Stimulated activated effector memory CD8-positive, alpha-beta T cell treated with anti-CD3 and anti-CD28 coated beads, Interleukin-12 subunit alpha, Interleukin-12 subunit beta, amount 100 ng/mL, for 72 hours (primary cell): ENCODE results near the gene SMAD3.
"Not testable (repeated sequence)": the region's sequence is repeated elsewhere in the genome, so short reads cannot be mapped to it uniquely, and the experiment has no call there.

ENCODE experiments used
- ATAC-seq: fragments of 150-1000 bp; cut with Tn5 transposase; 2 replicates; pipeline ENCODE4 v1.10.0; 2021
- DNase-seq, 2 donors: peaks; one replicate each; pipeline ENCODE4 v3.0.0; 2021 to 2022; ENCODE audit warnings: low spot score in 2 of 2
- H3K27ac Mint-ChIP-seq: one replicate; pipeline ENCODE4 v1.8.0; 2022; ENCODE audit warnings: mild to moderate bottlenecking, mixed read lengths
- H3K36me3 Mint-ChIP-seq: one replicate; pipeline ENCODE4 v1.8.0; 2022; ENCODE audit warnings: mild to moderate bottlenecking, mixed read lengths
- H3K4me1 Mint-ChIP-seq: one replicate; pipeline ENCODE4 v1.8.0; 2022; ENCODE audit warnings: mixed read lengths
- H3K4me3 Mint-ChIP-seq: one replicate; pipeline ENCODE4 v1.8.0; 2022; ENCODE audit warnings: mild to moderate bottlenecking, mixed read lengths
- H3K9me3 Mint-ChIP-seq: one replicate; pipeline ENCODE4 v1.8.0; 2022; ENCODE audit warnings: mixed read lengths

SMAD3 gene

GRCh38 chr15:67148196-67148701 lies 82.8 kb downstream of the SMAD3 start:
- Mint-ChIP-seq H3K9me3 (no peaks in the 10 kb centered on the region), H3K27ac (peak overlapping the region; percentile 80), H3K4me1 (peaks cover 82% of the 10 kb centered on the region), H3K36me3 (peaks cover 22% of the 10 kb centered on the region), H3K4me3 (peak overlapping the region; percentile 38)
- DNase-seq (no peak), ATAC-seq (no peak)

GRCh38 chr15:67149068-67149772 lies 83.8 kb downstream of the SMAD3 start:
- no peak for ATAC-seq
- H3K36me3 Mint-ChIP-seq = peaks cover 22% of the 10 kb centered on the region
- peaks cover 82% of the 10 kb centered on the region for H3K4me1 Mint-ChIP-seq
- H3K9me3 Mint-ChIP-seq = no peaks in the 10 kb centered on the region
- DNase-seq = no peak
- H3K27ac Mint-ChIP-seq = no peak overlapping the region
- H3K4me3 Mint-ChIP-seq = peak overlapping the region; percentile 38

- ATAC-seq = no peak
- Mint-ChIP-seq H3K36me3 (peaks cover 22% of the 10 kb centered on the region), H3K27ac (peak overlapping the region; percentile 92), H3K9me3 (no peaks in the 10 kb centered on the region), H3K4me1 (peaks cover 79% of the 10 kb centered on the region), H3K4me3 (peak overlapping the region; percentile 62)
- no peak for DNase-seq
These were observed 84.3 kb downstream of the SMAD3 start for GRCh38 chr15:67149773-67150022.

GRCh38 chr15:67150023-67150860 lies 84.8 kb downstream of the SMAD3 start:
- Mint-ChIP-seq H3K27ac (peak overlapping the region; percentile 92), H3K4me1 (peaks cover 74% of the 10 kb centered on the region), H3K4me3 (peak overlapping the region; percentile 62), H3K36me3 (peaks cover 23% of the 10 kb centered on the region), H3K9me3 (no peaks in the 10 kb centered on the region)
- ATAC-seq (peak; percentile 82), DNase-seq (peak in 1 of 2 donors; percentile 60)

- H3K9me3 Mint-ChIP-seq = no peaks in the 10 kb centered on the region
- ATAC-seq = no peak
- H3K4me1 Mint-ChIP-seq = peaks cover 68% of the 10 kb centered on the region
- H3K4me3 Mint-ChIP-seq = no peak overlapping the region
- H3K27ac Mint-ChIP-seq = peak overlapping the region; percentile 83
- DNase-seq = no peak
- H3K36me3 Mint-ChIP-seq = peaks cover 22% of the 10 kb centered on the region
These were observed 87.0 kb downstream of the SMAD3 start for GRCh38 chr15:67152429-67152828.

GRCh38 chr15:67153044-67153443 lies 87.6 kb downstream of the SMAD3 start:
- not testable (repeated sequence) for H3K4me3 Mint-ChIP-seq, DNase-seq, H3K9me3 Mint-ChIP-seq, ATAC-seq
- peaks cover 68% of the 10 kb centered on the region for H3K4me1 Mint-ChIP-seq
- peaks cover 28% of the 10 kb centered on the region for H3K36me3 Mint-ChIP-seq
- peak overlapping the region; percentile 83 for H3K27ac Mint-ChIP-seq

- H3K4me1 Mint-ChIP-seq = peaks cover 60% of the 10 kb centered on the region
- no peak overlapping the region for H3K27ac Mint-ChIP-seq
- DNase-seq = no peak
- ATAC-seq = no peak
- no peaks in the 10 kb centered on the region for H3K9me3 Mint-ChIP-seq
- H3K4me3 Mint-ChIP-seq = no peak overlapping the region
- peaks cover 29% of the 10 kb centered on the region for H3K36me3 Mint-ChIP-seq
These were observed 88.8 kb downstream of the SMAD3 start for GRCh38 chr15:67154249-67154648.

- ATAC-seq = no peak
- no peaks in the 10 kb centered on the region for H3K9me3 Mint-ChIP-seq
- no peak for DNase-seq
- peaks cover 48% of the 10 kb centered on the region for H3K4me1 Mint-ChIP-seq
- peak overlapping the region; percentile 15 for H3K27ac Mint-ChIP-seq
- H3K4me3 Mint-ChIP-seq = no peak overlapping the region
- H3K36me3 Mint-ChIP-seq = peaks cover 21% of the 10 kb centered on the region
These were observed 91.0 kb downstream of the SMAD3 start for GRCh38 chr15:67156426-67156825.

- DNase-seq (no peak), ATAC-seq (peak; percentile 98)
- H3K27ac Mint-ChIP-seq = no peak overlapping the region
- H3K9me3 Mint-ChIP-seq = no peaks in the 10 kb centered on the region
- no peak overlapping the region for H3K4me3 Mint-ChIP-seq
- peaks cover 52% of the 10 kb centered on the region for H3K4me1 Mint-ChIP-seq
- H3K36me3 Mint-ChIP-seq = peaks cover 21% of the 10 kb centered on the region
These were observed 91.4 kb downstream of the SMAD3 start for GRCh38 chr15:67156834-67157233.

- H3K36me3 Mint-ChIP-seq = peaks cover 18% of the 10 kb centered on the region
- no peak for ATAC-seq
- DNase-seq = no peak
- H3K4me1 Mint-ChIP-seq = peaks cover 55% of the 10 kb centered on the region
- H3K27ac Mint-ChIP-seq = peak overlapping the region; percentile 72
- H3K9me3 Mint-ChIP-seq = no peaks in the 10 kb centered on the region
- H3K4me3 Mint-ChIP-seq = no peak overlapping the region
These were observed 92.3 kb downstream of the SMAD3 start for GRCh38 chr15:67157521-67158252.

- DNase-seq (no peak), ATAC-seq (no peak)
- H3K4me3 Mint-ChIP-seq = no peak overlapping the region
- peaks cover 15% of the 10 kb centered on the region for H3K36me3 Mint-ChIP-seq
- peaks cover 57% of the 10 kb centered on the region for H3K4me1 Mint-ChIP-seq
- H3K9me3 Mint-ChIP-seq = no peaks in the 10 kb centered on the region
- H3K27ac Mint-ChIP-seq = no peak overlapping the region
These were observed 93.0 kb downstream of the SMAD3 start for GRCh38 chr15:67158367-67158766.

- Mint-ChIP-seq H3K36me3 (peaks cover 37% of the 10 kb centered on the region), H3K4me1 (peaks cover 49% of the 10 kb centered on the region), H3K4me3 (no peak overlapping the region), H3K27ac (no peak overlapping the region), H3K9me3 (no peaks in the 10 kb centered on the region)
- no peak for DNase-seq
- ATAC-seq = no peak
These were observed 96.0 kb downstream of the SMAD3 start for GRCh38 chr15:67161412-67161811.

GRCh38 chr15:67161881-67162280 lies 96.5 kb downstream of the SMAD3 start:
- ATAC-seq (no peak), DNase-seq (no peak)
- peak overlapping the region; percentile 3 for H3K27ac Mint-ChIP-seq
- no peaks in the 10 kb centered on the region for H3K9me3 Mint-ChIP-seq
- no peak overlapping the region for H3K4me3 Mint-ChIP-seq
- peaks cover 40% of the 10 kb centered on the region for H3K36me3 Mint-ChIP-seq
- H3K4me1 Mint-ChIP-seq = peaks cover 47% of the 10 kb centered on the region

- DNase-seq (no peak), ATAC-seq (no peak)
- peaks cover 45% of the 10 kb centered on the region for H3K36me3 Mint-ChIP-seq
- H3K27ac Mint-ChIP-seq = peak overlapping the region; percentile 3
- H3K4me3 Mint-ChIP-seq = no peak overlapping the region
- H3K9me3 Mint-ChIP-seq = no peaks in the 10 kb centered on the region
- H3K4me1 Mint-ChIP-seq = peaks cover 38% of the 10 kb centered on the region
These were observed 97.8 kb downstream of the SMAD3 start for GRCh38 chr15:67163180-67163579.

- ATAC-seq = no peak
- Mint-ChIP-seq H3K4me1 (peaks cover 43% of the 10 kb centered on the region), H3K4me3 (no peak overlapping the region), H3K27ac (peak overlapping the region; percentile 43), H3K36me3 (peaks cover 51% of the 10 kb centered on the region), H3K9me3 (no peaks in the 10 kb centered on the region)
- no peak for DNase-seq
These were observed 99.0 kb downstream of the SMAD3 start for GRCh38 chr15:67164401-67164791.
